Panc1 (cell line): ENCODE measurements around the gene FMNL3. TPM values are rescaled to one million over a fixed set of nuclear protein-coding genes. Genes with fewer than 3 reads are reported as not detected.

Experiments
- ATAC-seq: fragments of 200-7000 bp; cut with Tn5 transposase; 2 replicates; pipeline ENCODE4 v1.9.1; 2020; ENCODE audit warnings: mild to moderate bottlenecking, moderate library complexity
- BruUV-seq: library from RNA; stranded (reverse); fragments of 400-500 nt; replicated peaks from 2 replicates; lab custom pipeline; 2021; lab: Mats Ljungman, UMichigan
- CTCF ChIA-PET: fragments of 300-600 bp; sonication (Branson Sonifier 250); formaldehyde crosslinking; loops from one replicate; lab custom pipeline; 2022; ENCODE audit warnings: antibody characterized with exemption; lab: Charles Lee
- POLR2A ChIA-PET: fragments of 300-600 bp; sonication (Branson Sonifier 250); formaldehyde crosslinking; loops from one replicate; lab custom pipeline; 2022; ENCODE audit warnings: antibody characterized with exemption; lab: Charles Lee
- DNase-seq: peaks from one replicate; pipeline ENCODE4 v3.0.0-alpha.2; 2010; ENCODE audit warnings: low read depth, low spot score
- H3K27ac ChIP-seq: 2 replicates; pipeline ENCODE4 v1.5.1; 2011; ENCODE audit warnings: mild to moderate bottlenecking, low read length, inconsistent platforms
- H3K27me3 ChIP-seq: fragments of 200-500 bp; sonication (Bioruptor generic); 2 replicates; pipeline ENCODE4 v1.6.0; 2014; ENCODE audit warnings: low read length, inconsistent platforms; ENCODE audit not compliant: control insufficient read depth, insufficient read depth
- H3K36me3 ChIP-seq: fragments of 200-500 bp; sonication (Bioruptor generic); 2 replicates; pipeline ENCODE4 v1.5.1; 2014; ENCODE audit warnings: inconsistent platforms, mild to moderate bottlenecking, low read length, moderate library complexity; ENCODE audit not compliant: control insufficient read depth, insufficient read depth
- H3K4me1 ChIP-seq: 2 replicates; pipeline ENCODE4 v1.5.1; 2011; ENCODE audit warnings: inconsistent platforms, mild to moderate bottlenecking, low read length, moderate library complexity; ENCODE audit not compliant: control insufficient read depth, insufficient read depth
- H3K4me3 ChIP-seq, 2 experiments: 2 replicates each; pipeline ENCODE4 v1.5.1; 2011 to 2012; ENCODE audit warnings: low read depth in 2 of 2, low read length in 2 of 2, mild to moderate bottlenecking in 2 of 2, inconsistent platforms in 1 of 2, moderate library complexity in 1 of 2
- H3K9me3 ChIP-seq: fragments of 200-500 bp; sonication (Bioruptor generic); 2 replicates; pipeline ENCODE4 v1.5.1; 2014; ENCODE audit warnings: low read depth, mild to moderate bottlenecking, inconsistent platforms, low read length, moderate library complexity; ENCODE audit not compliant: control insufficient read depth, insufficient read depth
- CTCF ChIP-seq: fragments of 450-650 bp; IDR thresholded peaks from 2 replicates; pipeline ENCODE4 v1.5.1; 2017; ENCODE audit warnings: mild to moderate bottlenecking
- POLR2AphosphoS5 ChIP-seq: IDR thresholded peaks from 2 replicates; pipeline ENCODE4 v1.6.1; 2012; ENCODE audit warnings: mild to moderate bottlenecking, low read depth, low read length, moderate library complexity
- REST ChIP-seq, 2 experiments: IDR thresholded peaks; 2 replicates each; pipeline ENCODE4 v1.6.1; 2011 to 2012; ENCODE audit warnings: low read depth in 2 of 2, control low read depth in 1 of 2, low read length in 1 of 2, mild to moderate bottlenecking in 1 of 2, moderate library complexity in 1 of 2; ENCODE audit not compliant: insufficient read depth in 1 of 2
- SIN3A ChIP-seq: IDR thresholded peaks from 2 replicates; pipeline ENCODE4 v1.6.1; 2012; ENCODE audit warnings: low read depth, mild to moderate bottlenecking, low read length, moderate library complexity, borderline replicate concordance; ENCODE audit not compliant: insufficient read depth
- TCF7L2 ChIP-seq: IDR thresholded peaks from 2 replicates; pipeline ENCODE4 v1.6.1; 2011; ENCODE audit warnings: mild to moderate bottlenecking, low read depth, low read length, inconsistent platforms
- in situ Hi-C: cut with HindIII; loops from 2 replicates; pipeline ENCODE4 v1.10.0; 2016; ENCODE audit warnings: low sequenced_read_pairs, low pct_unique_long_range_greater_than_20kb
- intact Hi-C: fragments of 100-400 bp; cut with micrococcal nuclease; formaldehyde crosslinking; loops from one replicate; pipeline ENCODE4 v1.10.0; 2022; ENCODE audit not compliant: unreplicated experiment
- total RNA-seq: library from RNA; stranded (reverse); gene quantifications from one replicate; pipeline ENCODE4 v1.2.1, GENCODE V29; 2021; ENCODE audit not compliant: unreplicated experiment

The FMNL3 gene
- total RNA-seq, 1 experiment from 2014 or later, result 25.7 TPM

GRCh38 chr12:49599961-49600360, 107.2 kb downstream of the FMNL3 start:
- Histone ChIP-seq H3K4me1 (no peaks in the 10 kb centered on the region), H3K9me3 (no peaks in the 10 kb centered on the region), H3K36me3 (no peaks in the 10 kb centered on the region), H3K27me3 (no peaks in the 10 kb centered on the region), H3K4me3 (no peak overlapping the region), H3K27ac (no peak overlapping the region)
- CTCF ChIA-PET, result no interaction called here
- in situ Hi-C loops (no loop called here), intact Hi-C loops (no loop called here)
- ATAC-seq (no peak), DNase-seq (no peak)
- no TSS peak for BruUV-seq
- no peak for TF ChIP-seq REST (IDR thresholded peaks at IDR 0.05; ENCODE audit: insufficient read depth in 1 of 2, low read depth in 2 of 2, low read length in 1 of 2)
- POLR2A ChIA-PET, result no interaction called here

GRCh38 chr12:49598527-49598926, 108.7 kb downstream of the FMNL3 start:
- Histone ChIP-seq H3K9me3 (no peaks in the 10 kb centered on the region), H3K4me1 (no peaks in the 10 kb centered on the region), H3K27ac (no peak overlapping the region), H3K4me3 (no peak overlapping the region), H3K27me3 (no peaks in the 10 kb centered on the region), H3K36me3 (no peaks in the 10 kb centered on the region)
- ATAC-seq, result no peak
- CTCF ChIA-PET, result no interaction called here
- POLR2A ChIA-PET, result no interaction called here
- intact Hi-C loops (no loop called here), in situ Hi-C loops (no loop called here)
- no TSS peak for BruUV-seq
- no peak for DNase-seq
- no peak for TF ChIP-seq REST (IDR thresholded peaks at IDR 0.05; ENCODE audit: insufficient read depth in 1 of 2, low read depth in 2 of 2, low read length in 1 of 2)
- no peak for TF ChIP-seq TCF7L2
- TF ChIP-seq SIN3A, result no peak
- TF ChIP-seq CTCF, result no peak
- TF ChIP-seq POLR2AphosphoS5, result no peak
